HEK293 (cell line): ENCODE measurements around the gene PEX3.

Source experiments
- CTCF ChIA-PET: fragments of 350-600 bp; formaldehyde crosslinking; extraction: SDS; loops from one replicate; lab custom pipeline; 2021; ENCODE audit warnings: antibody characterized with exemption; lab: Yijun Ruan, JAX
- POLR2A ChIA-PET: fragments of 300-600 bp; formaldehyde crosslinking; extraction: SDS; loops from one replicate; lab custom pipeline; 2020; ENCODE audit warnings: antibody characterized with exemption, inconsistent platforms; lab: Yijun Ruan, JAX
- H3K27ac ChIP-seq: fragments of 200-500 bp; sonication (Bioruptor generic); 2 replicates; pipeline ENCODE4 v1.5.1; 2014; ENCODE audit warnings: low read depth, low read length, control low read depth, inconsistent platforms; ENCODE audit errors: extremely low read depth
- H3K36me3 ChIP-seq, 2 experiments: fragments of 200-500 bp in 1 of 2; sonication (Bioruptor generic) in 1 of 2; 1 replicate in 1 of 2; 2 replicates in 1 of 2; pipeline ENCODE4 v1.5.1; 2014 to 2017; ENCODE audit warnings: inconsistent platforms in 2 of 2, low read length in 2 of 2; ENCODE audit not compliant: control insufficient read depth in 2 of 2, insufficient read depth in 1 of 2
- H3K4me1 ChIP-seq: fragments of 200-500 bp; sonication (Bioruptor generic); 2 replicates; pipeline ENCODE4 v1.5.1; 2014; ENCODE audit warnings: mild to moderate bottlenecking, low read length, inconsistent platforms; ENCODE audit not compliant: control insufficient read depth, insufficient read depth
- H3K4me3 ChIP-seq: 2 replicates; pipeline ENCODE4 v1.5.1; 2011; ENCODE audit warnings: low read depth, mild to moderate bottlenecking, control low read depth, low read length, moderate library complexity
- H3K9me3 ChIP-seq: fragments of 200-500 bp; sonication (Bioruptor generic); 2 replicates; pipeline ENCODE4 v1.5.1; 2014; ENCODE audit warnings: low read depth, low read length, inconsistent platforms; ENCODE audit not compliant: control insufficient read depth, insufficient read depth
- HOXC10 ChIP-seq: sonication (generic); formaldehyde crosslinking; IDR thresholded peaks from 2 replicates; pipeline ENCODE4 v1.8.1; 2023; ENCODE audit warnings: mild to moderate bottlenecking, missing genetic modification reagents
- MEIS1 ChIP-seq: sonication (generic); formaldehyde crosslinking; IDR thresholded peaks from 2 replicates; pipeline ENCODE4 v1.8.1; 2022; ENCODE audit warnings: missing genetic modification reagents, mild to moderate bottlenecking, borderline replicate concordance
- OSR2 ChIP-seq: fragments of 450-650 bp; formaldehyde crosslinking; IDR thresholded peaks from 2 replicates; pipeline ENCODE4 v1.5.1; 2016; ENCODE audit warnings: missing biosample characterization, missing genetic modification characterization
- PBX3 ChIP-seq: sonication (generic); formaldehyde crosslinking; IDR thresholded peaks from 2 replicates; pipeline ENCODE4 v1.8.1; 2022; ENCODE audit warnings: mild to moderate bottlenecking, moderate library complexity, missing genetic modification reagents
- SCRT1 ChIP-seq: fragments of 450-650 bp; formaldehyde crosslinking; IDR thresholded peaks from 2 replicates; pipeline ENCODE4 v1.5.1; 2016; ENCODE audit warnings: missing biosample characterization, missing genetic modification characterization, borderline replicate concordance
- SETDB1 ChIP-seq: IDR thresholded peaks from one replicate; pipeline ENCODE4 v1.6.1; 2017; ENCODE audit warnings: mild to moderate bottlenecking, low read length, moderate library complexity, mixed read lengths; ENCODE audit not compliant: insufficient read length
- TCF7L2 ChIP-seq: IDR thresholded peaks from 2 replicates; pipeline ENCODE4 v1.6.1; 2011; ENCODE audit warnings: low read depth, mild to moderate bottlenecking, inconsistent platforms, low read length, moderate library complexity, borderline replicate concordance
- YY1 ChIP-seq: fragments of 450-650 bp; formaldehyde crosslinking; IDR thresholded peaks from 2 replicates; pipeline ENCODE4 v1.5.1; 2018; ENCODE audit warnings: missing biosample characterization, missing genetic modification characterization
- ZIC2 ChIP-seq: fragments of 450-650 bp; formaldehyde crosslinking; IDR thresholded peaks from 2 replicates; pipeline ENCODE4 v1.5.1; 2016; ENCODE audit warnings: missing biosample characterization, missing genetic modification characterization
- ZNF121 ChIP-seq: fragments of 450-650 bp; formaldehyde crosslinking; IDR thresholded peaks from 2 replicates; pipeline ENCODE4 v1.5.1; 2016; ENCODE audit warnings: missing biosample characterization, missing genetic modification characterization
- ZNF133 ChIP-seq: fragments of 450-650 bp; formaldehyde crosslinking; IDR thresholded peaks from 2 replicates; pipeline ENCODE4 v1.5.1; 2016; ENCODE audit warnings: missing biosample characterization, missing genetic modification characterization
- ZNF138 ChIP-seq: fragments of 450-650 bp; formaldehyde crosslinking; IDR thresholded peaks from 2 replicates; pipeline ENCODE4 v1.5.1; 2016; ENCODE audit warnings: missing biosample characterization, missing genetic modification characterization, borderline replicate concordance
- ZNF146 ChIP-seq: fragments of 450-650 bp; formaldehyde crosslinking; IDR thresholded peaks from 2 replicates; pipeline ENCODE4 v1.5.1; 2016; ENCODE audit warnings: missing biosample characterization, missing genetic modification characterization
- ZNF16 ChIP-seq: fragments of 450-650 bp; formaldehyde crosslinking; IDR thresholded peaks from 2 replicates; pipeline ENCODE4 v1.5.1; 2016; ENCODE audit warnings: low read depth, missing biosample characterization, missing genetic modification characterization
- ZNF174 ChIP-seq: fragments of 450-650 bp; formaldehyde crosslinking; IDR thresholded peaks from 2 replicates; pipeline ENCODE4 v1.5.0; 2017; ENCODE audit warnings: missing biosample characterization, mild to moderate bottlenecking, missing genetic modification characterization
- ZNF2 ChIP-seq: fragments of 450-650 bp; formaldehyde crosslinking; IDR thresholded peaks from 2 replicates; pipeline ENCODE4 v1.5.1; 2016; ENCODE audit warnings: missing biosample characterization, missing genetic modification characterization
- ZNF214 ChIP-seq: fragments of 450-650 bp; formaldehyde crosslinking; IDR thresholded peaks from 2 replicates; pipeline ENCODE4 v1.5.1; 2017; ENCODE audit warnings: missing biosample characterization, mild to moderate bottlenecking, missing genetic modification characterization, borderline replicate concordance
- ZNF239 ChIP-seq: fragments of 450-650 bp; formaldehyde crosslinking; IDR thresholded peaks from 2 replicates; pipeline ENCODE4 v1.5.1; 2016; ENCODE audit warnings: missing biosample characterization, missing genetic modification characterization
- ZNF292 ChIP-seq: fragments of 450-650 bp; formaldehyde crosslinking; IDR thresholded peaks from 2 replicates; pipeline ENCODE4 v1.5.1; 2016; ENCODE audit warnings: low read depth, missing biosample characterization, missing genetic modification characterization, borderline replicate concordance
- ZNF426 ChIP-seq: fragments of 450-650 bp; formaldehyde crosslinking; IDR thresholded peaks from 2 replicates; pipeline ENCODE4 v1.5.1; 2017; ENCODE audit warnings: missing biosample characterization, missing genetic modification characterization, mild to moderate bottlenecking, inconsistent platforms, moderate library complexity
- ZNF544 ChIP-seq: fragments of 450-650 bp; formaldehyde crosslinking; IDR thresholded peaks from 2 replicates; pipeline ENCODE4 v1.5.0; 2017; ENCODE audit warnings: missing biosample characterization, missing genetic modification characterization
- ZNF561 ChIP-seq: fragments of 450-650 bp; IDR thresholded peaks from 2 replicates; pipeline ENCODE4 v1.5.1; 2018; ENCODE audit warnings: missing biosample characterization, missing genetic modification characterization, borderline replicate concordance
- ZNF623 ChIP-seq: fragments of 450-650 bp; formaldehyde crosslinking; IDR thresholded peaks from 2 replicates; pipeline ENCODE4 v1.5.1; 2016; ENCODE audit warnings: missing biosample characterization, missing genetic modification characterization
- ZNF791 ChIP-seq: fragments of 450-650 bp; formaldehyde crosslinking; IDR thresholded peaks from 2 replicates; pipeline ENCODE4 v1.5.1; 2016; ENCODE audit warnings: missing biosample characterization, missing genetic modification characterization
- ZSCAN16 ChIP-seq: fragments of 450-650 bp; formaldehyde crosslinking; IDR thresholded peaks from 2 replicates; pipeline ENCODE4 v1.5.1; 2016; ENCODE audit warnings: missing biosample characterization, missing genetic modification characterization
- TF ChIP-seq, protein P1 (sequence below): fragments of 450-650 bp; formaldehyde crosslinking; IDR thresholded peaks from 2 replicates; pipeline ENCODE4 v1.5.1; 2016; ENCODE audit warnings: missing biosample characterization, missing genetic modification characterization
- TF ChIP-seq, protein P2 (sequence below): fragments of 450-650 bp; formaldehyde crosslinking; IDR thresholded peaks from 2 replicates; pipeline ENCODE4 v1.5.0; 2017; ENCODE audit warnings: missing biosample characterization, missing genetic modification characterization, borderline replicate concordance
- TF ChIP-seq, protein P3 (sequence below): fragments of 450-650 bp; formaldehyde crosslinking; IDR thresholded peaks from 2 replicates; pipeline ENCODE4 v1.5.1; 2016; ENCODE audit warnings: missing biosample characterization, missing genetic modification characterization

PEX3 gene

DNA sequence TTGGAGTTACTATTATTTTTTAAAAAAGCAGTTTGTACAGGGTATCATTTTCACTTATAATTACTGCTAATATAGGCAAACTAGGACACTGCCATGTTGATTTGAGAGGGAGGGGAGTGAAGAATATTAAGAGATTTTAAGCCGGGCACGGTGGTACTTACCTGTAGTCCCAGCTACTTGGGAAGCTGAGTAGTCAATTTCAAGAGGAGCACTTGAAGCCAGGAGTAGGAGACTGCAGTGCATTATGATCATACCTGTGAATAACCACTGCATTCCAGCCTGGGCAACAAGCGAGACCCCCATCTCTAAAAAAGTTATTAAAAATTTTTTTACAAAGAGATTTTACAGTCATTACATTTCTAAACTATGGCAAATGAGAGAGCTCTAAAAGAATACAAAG lies 35.8 kb upstream of the PEX3 start:
- Histone ChIP-seq H3K4me3 (no peak overlapping the region), H3K36me3 (no peaks in the 10 kb centered on the region), H3K9me3 (no peaks in the 10 kb centered on the region), H3K4me1 (no peaks in the 10 kb centered on the region), H3K27ac (no peak overlapping the region)
- TF ChIP-seq ZNF16 (tag by site-specific recombination) (no peak), ZNF214 (no peak), ZNF174 (no peak), OSR2 (no peak), ZNF133 (tag by site-specific recombination) (no peak), ZNF544 (tag by site-specific recombination) (no peak), TCF7L2 (no peak), HOXC10 (no peak), PBX3 (no peak), ZNF146 (tag by site-specific recombination) (no peak), ZNF239 (tag by site-specific recombination) (no peak), YY1 (tag by site-specific recombination) (no peak)
- CTCF ChIA-PET = interaction anchor here (0.9 to 1.5 kb wide), 3 partner anchors 11 to 940 kb away, joined by 3 to 9 read pairs (median 5); no protein-coding TSS in a partner anchor
- POLR2A ChIA-PET = interaction anchor here (0.6 kb wide), 1 partner anchor 149 kb away, joined by 5 read pairs; no protein-coding TSS in a partner anchor

- H3K27ac ChIP-seq = no peak overlapping the region
- no peak overlapping the region for H3K4me3 ChIP-seq
- no peaks in the 10 kb centered on the region for H3K9me3 ChIP-seq
- TF ChIP-seq MEIS1 (CRISPR knock-in tag) = no peak
- no peak for TF ChIP-seq ZIC2 (tag by site-specific recombination)
- no peak for TF ChIP-seq ZNF426 (tag by site-specific recombination)
- TF ChIP-seq, protein P1, sequence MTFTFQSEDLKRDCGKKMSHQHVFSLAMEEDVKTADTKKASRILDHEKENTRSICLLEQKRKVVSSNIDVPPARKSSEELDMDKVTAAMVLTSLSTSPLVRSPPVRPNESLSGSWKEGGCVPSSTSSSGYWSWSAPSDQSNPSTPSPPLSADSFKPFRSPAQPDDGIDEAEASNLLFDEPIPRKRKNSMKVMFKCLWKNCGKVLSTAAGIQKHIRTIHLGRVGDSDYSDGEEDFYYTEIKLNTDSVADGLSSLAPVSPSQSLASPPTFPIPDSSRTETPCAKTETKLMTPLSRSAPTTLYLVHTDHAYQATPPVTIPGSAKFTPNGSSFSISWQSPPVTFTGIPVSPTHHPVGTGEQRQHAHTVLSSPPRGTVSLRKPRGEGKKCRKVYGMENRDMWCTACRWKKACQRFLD = no peak
- TF ChIP-seq ZNF138 (tag by site-specific recombination) = no peak
- TF ChIP-seq ZNF623 (tag by site-specific recombination) = no peak
- TF ChIP-seq ZNF121 = no peak
- TF ChIP-seq ZNF174 = no peak
- TF ChIP-seq SETDB1 = no peak
- H3K36me3 ChIP-seq = no peaks in the 10 kb centered on the region
- H3K4me1 ChIP-seq = no peaks in the 10 kb centered on the region
- ChIA-PET CTCF (interaction anchor here (1.1 to 1.3 kb wide), 3 partner anchors 8 to 945 kb away, joined by 3 to 7 read pairs (median 3); no protein-coding TSS in a partner anchor), POLR2A (no interaction called here)
Observed at GRCh38 chr6:143419526-143419925, 31.1 kb upstream of the PEX3 start.

GRCh38 chr6:143426026-143426425 lies 24.6 kb upstream of the PEX3 start:
- no peak overlapping the region for H3K4me3 ChIP-seq
- H3K36me3 ChIP-seq = peaks cover 4 to 20% of the 10 kb centered on the region in 2 experiments; a peak in 2 of 3 replicates
- no peaks in the 10 kb centered on the region for H3K4me1 ChIP-seq
- H3K27ac ChIP-seq = no peak overlapping the region
- ChIA-PET POLR2A (no interaction called here), CTCF (interaction anchor here (0.5 to 4.7 kb wide), 11 partner anchors 11 to 951 kb away, joined by 3 to 54 read pairs (median 6); no protein-coding TSS in a partner anchor)
- no peaks in the 10 kb centered on the region for H3K9me3 ChIP-seq
- TF ChIP-seq ZNF561 (tag by site-specific recombination) (no peak), ZNF791 (no peak), ZNF292 (tag by site-specific recombination) (no peak), ZSCAN16 (tag by site-specific recombination) (no peak), ZNF2 (tag by site-specific recombination) (no peak), SCRT1 (tag by site-specific recombination) (no peak)
- TF ChIP-seq, protein P2, sequence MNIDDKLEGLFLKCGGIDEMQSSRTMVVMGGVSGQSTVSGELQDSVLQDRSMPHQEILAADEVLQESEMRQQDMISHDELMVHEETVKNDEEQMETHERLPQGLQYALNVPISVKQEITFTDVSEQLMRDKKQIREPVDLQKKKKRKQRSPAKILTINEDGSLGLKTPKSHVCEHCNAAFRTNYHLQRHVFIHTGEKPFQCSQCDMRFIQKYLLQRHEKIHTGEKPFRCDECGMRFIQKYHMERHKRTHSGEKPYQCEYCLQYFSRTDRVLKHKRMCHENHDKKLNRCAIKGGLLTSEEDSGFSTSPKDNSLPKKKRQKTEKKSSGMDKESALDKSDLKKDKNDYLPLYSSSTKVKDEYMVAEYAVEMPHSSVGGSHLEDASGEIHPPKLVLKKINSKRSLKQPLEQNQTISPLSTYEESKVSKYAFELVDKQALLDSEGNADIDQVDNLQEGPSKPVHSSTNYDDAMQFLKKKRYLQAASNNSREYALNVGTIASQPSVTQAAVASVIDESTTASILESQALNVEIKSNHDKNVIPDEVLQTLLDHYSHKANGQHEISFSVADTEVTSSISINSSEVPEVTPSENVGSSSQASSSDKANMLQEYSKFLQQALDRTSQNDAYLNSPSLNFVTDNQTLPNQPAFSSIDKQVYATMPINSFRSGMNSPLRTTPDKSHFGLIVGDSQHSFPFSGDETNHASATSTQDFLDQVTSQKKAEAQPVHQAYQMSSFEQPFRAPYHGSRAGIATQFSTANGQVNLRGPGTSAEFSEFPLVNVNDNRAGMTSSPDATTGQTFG = no peak
- TF ChIP-seq, protein P3, sequence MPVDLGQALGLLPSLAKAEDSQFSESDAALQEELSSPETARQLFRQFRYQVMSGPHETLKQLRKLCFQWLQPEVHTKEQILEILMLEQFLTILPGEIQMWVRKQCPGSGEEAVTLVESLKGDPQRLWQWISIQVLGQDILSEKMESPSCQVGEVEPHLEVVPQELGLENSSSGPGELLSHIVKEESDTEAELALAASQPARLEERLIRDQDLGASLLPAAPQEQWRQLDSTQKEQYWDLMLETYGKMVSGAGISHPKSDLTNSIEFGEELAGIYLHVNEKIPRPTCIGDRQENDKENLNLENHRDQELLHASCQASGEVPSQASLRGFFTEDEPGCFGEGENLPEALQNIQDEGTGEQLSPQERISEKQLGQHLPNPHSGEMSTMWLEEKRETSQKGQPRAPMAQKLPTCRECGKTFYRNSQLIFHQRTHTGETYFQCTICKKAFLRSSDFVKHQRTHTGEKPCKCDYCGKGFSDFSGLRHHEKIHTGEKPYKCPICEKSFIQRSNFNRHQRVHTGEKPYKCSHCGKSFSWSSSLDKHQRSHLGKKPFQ = no peak
